DND-41 (cell line): Measurements from ENCODE around the gene SPTBN5.

ENCODE experiments used
- EZH2 ChIP-seq: IDR thresholded peaks from 3 replicates; pipeline ENCODE4 v1.6.1; 2012; ENCODE audit warnings: borderline replicate concordance, low read depth, mild to moderate bottlenecking, moderate library complexity, low read length, inconsistent platforms; ENCODE audit not compliant: severe bottlenecking
- TF ChIP-seq, protein P1 (sequence below): IDR thresholded peaks from 2 replicates; pipeline ENCODE4 v1.5.1; 2012; ENCODE audit warnings: borderline replicate concordance, low read length, moderate library complexity, mild to moderate bottlenecking; ENCODE audit not compliant: poor library complexity, severe bottlenecking; ENCODE audit errors: extremely low read depth

DNA sequence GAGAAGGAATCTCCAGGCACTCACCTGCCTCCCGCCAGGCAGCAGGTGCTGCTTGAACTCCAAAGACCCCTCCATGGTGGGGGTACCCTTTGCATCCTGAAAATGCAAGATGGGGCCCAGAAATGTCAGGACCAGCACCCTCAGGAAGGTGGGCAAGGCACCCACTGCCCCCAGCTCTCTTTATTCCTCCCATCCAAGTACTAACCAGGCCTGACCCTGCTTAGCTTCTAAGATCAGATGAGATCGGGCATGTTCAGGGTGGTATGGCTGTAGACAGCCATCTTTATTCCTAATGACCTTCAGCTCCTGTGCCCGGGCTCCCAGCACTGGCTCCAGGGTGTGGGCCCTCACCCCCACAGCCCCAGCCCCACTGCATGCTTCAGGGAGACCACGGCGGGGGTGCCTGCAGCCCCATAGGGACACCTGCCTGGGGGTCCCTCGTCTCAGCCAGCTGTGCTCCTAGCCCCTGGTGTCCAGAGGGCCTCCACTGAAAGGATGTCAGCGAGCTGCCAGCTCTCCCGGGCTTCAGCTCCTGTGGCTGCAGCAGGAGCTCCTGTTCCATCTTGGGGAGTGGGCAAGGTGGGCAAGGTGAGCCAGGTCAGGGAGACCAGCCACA, 42.0 kb downstream of the SPTBN5 start:
- TF ChIP-seq, protein P1, sequence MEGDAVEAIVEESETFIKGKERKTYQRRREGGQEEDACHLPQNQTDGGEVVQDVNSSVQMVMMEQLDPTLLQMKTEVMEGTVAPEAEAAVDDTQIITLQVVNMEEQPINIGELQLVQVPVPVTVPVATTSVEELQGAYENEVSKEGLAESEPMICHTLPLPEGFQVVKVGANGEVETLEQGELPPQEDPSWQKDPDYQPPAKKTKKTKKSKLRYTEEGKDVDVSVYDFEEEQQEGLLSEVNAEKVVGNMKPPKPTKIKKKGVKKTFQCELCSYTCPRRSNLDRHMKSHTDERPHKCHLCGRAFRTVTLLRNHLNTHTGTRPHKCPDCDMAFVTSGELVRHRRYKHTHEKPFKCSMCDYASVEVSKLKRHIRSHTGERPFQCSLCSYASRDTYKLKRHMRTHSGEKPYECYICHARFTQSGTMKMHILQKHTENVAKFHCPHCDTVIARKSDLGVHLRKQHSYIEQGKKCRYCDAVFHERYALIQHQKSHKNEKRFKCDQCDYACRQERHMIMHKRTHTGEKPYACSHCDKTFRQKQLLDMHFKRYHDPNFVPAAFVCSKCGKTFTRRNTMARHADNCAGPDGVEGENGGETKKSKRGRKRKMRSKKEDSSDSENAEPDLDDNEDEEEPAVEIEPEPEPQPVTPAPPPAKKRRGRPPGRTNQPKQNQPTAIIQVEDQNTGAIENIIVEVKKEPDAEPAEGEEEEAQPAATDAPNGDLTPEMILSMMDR: no peak
- no peak for TF ChIP-seq EZH2
